Measurements from ENCODE around the gene BRD9.

BRD9 gene

GRCh38 chr5:852431-853401 is 39.9 kb downstream of the BRD9 start:
- Histone ChIP-seq H4K8ac (ENCODE audit: low read depth, low read length) (no peak overlapping the region), H2BK5ac (ENCODE audit: low read length) (no peak overlapping the region), H2BK15ac (ENCODE audit: low read length) (no peak overlapping the region), H3K27me3 (ENCODE audit: control insufficient read depth in 3 of 3, insufficient read depth in 3 of 3, low read depth in 1 of 3, low read length in 3 of 3) (peaks cover 0 to 2% (median 0%) of the 10 kb centered on the region in 3 experiments), H3K36me3 (replicated peaks in 1 of 2; ENCODE audit: control insufficient read depth in 2 of 2, insufficient read depth in 2 of 2, low read length in 2 of 2) (no peaks in the 10 kb centered on the region), H3K9me3 (replicated peaks in 1 of 2; ENCODE audit: control insufficient read depth in 2 of 2, insufficient read depth in 1 of 2, low read depth in 1 of 2, low read length in 2 of 2) (peaks cover 0 to 8% of the 10 kb centered on the region in 2 donors), H3K9ac (ENCODE audit: low read depth, low read length, poor library complexity) (no peak overlapping the region), H3K14ac (ENCODE audit: low read length) (peak overlapping the region; percentile 97), H3K4ac (ENCODE audit: low read length) (no peak overlapping the region), H3K4me2 (ENCODE audit: insufficient read depth, low read length, poor library complexity, severe bottlenecking) (no peak overlapping the region), H3K23ac (ENCODE audit: low read depth, low read length, poor library complexity) (peak overlapping the region; percentile 17), H3K4me1 (ENCODE audit: control insufficient read depth in 2 of 2, insufficient read depth in 1 of 2, low read depth in 1 of 2, low read length in 2 of 2) (peaks cover 23 to 25% of the 10 kb centered on the region in 2 donors), H2AFZ (ENCODE audit: low read length) (no peak overlapping the region), H3K4me3 (ENCODE audit: low read length in 2 of 2) (no peak overlapping the region), H2BK12ac (ENCODE audit: low read length) (peak overlapping the region; percentile 84), H3K79me1 (ENCODE audit: low read depth, low read length) (peaks cover 2% of the 10 kb centered on the region), H4K91ac (ENCODE audit: low read depth, low read length, poor library complexity) (no peak overlapping the region), H2BK120ac (ENCODE audit: low read depth, low read length) (no peak overlapping the region), H3K27ac (replicated peaks; ENCODE audit: low read length) (no peak overlapping the region), H2AK5ac (ENCODE audit: low read depth, low read length) (no peak overlapping the region), H3K18ac (ENCODE audit: low read length) (peak overlapping the region; percentile 11)
- no peak for DNase-seq (ENCODE audit: low spot score)
- WGBS, 2 donors (ENCODE audit: extremely low coverage in 2 of 2, insufficient read length in 2 of 2, insufficient replicate concordance in 1 of 2): no CpG with 5 or more reads among the region's 55 CpGs

- Histone ChIP-seq H2AK5ac (ENCODE audit: low read depth, low read length) (no peak overlapping the region), H2BK5ac (ENCODE audit: low read length) (no peak overlapping the region), H3K4me3 (ENCODE audit: low read length in 2 of 2) (no peak overlapping the region), H3K27me3 (ENCODE audit: control insufficient read depth in 3 of 3, insufficient read depth in 3 of 3, low read depth in 1 of 3, low read length in 3 of 3) (peaks cover 0 to 2% (median 0%) of the 10 kb centered on the region in 3 experiments), H4K91ac (ENCODE audit: low read depth, low read length, poor library complexity) (no peak overlapping the region), H3K4ac (ENCODE audit: low read length) (no peak overlapping the region), H3K4me2 (ENCODE audit: insufficient read depth, low read length, poor library complexity, severe bottlenecking) (no peak overlapping the region), H4K8ac (ENCODE audit: low read depth, low read length) (no peak overlapping the region), H2BK120ac (ENCODE audit: low read depth, low read length) (no peak overlapping the region), H2BK12ac (ENCODE audit: low read length) (no peak overlapping the region), H3K18ac (ENCODE audit: low read length) (no peak overlapping the region), H3K4me1 (ENCODE audit: control insufficient read depth in 2 of 2, insufficient read depth in 1 of 2, low read depth in 1 of 2, low read length in 2 of 2) (peaks cover 23 to 25% of the 10 kb centered on the region in 2 donors), H3K36me3 (replicated peaks in 1 of 2; ENCODE audit: control insufficient read depth in 2 of 2, insufficient read depth in 2 of 2, low read length in 2 of 2) (no peaks in the 10 kb centered on the region), H2BK15ac (ENCODE audit: low read length) (no peak overlapping the region), H3K9me3 (replicated peaks in 1 of 2; ENCODE audit: control insufficient read depth in 2 of 2, insufficient read depth in 1 of 2, low read depth in 1 of 2, low read length in 2 of 2) (peaks cover 0 to 8% of the 10 kb centered on the region in 2 donors), H3K23ac (ENCODE audit: low read depth, low read length, poor library complexity) (no peak overlapping the region), H3K9ac (ENCODE audit: low read depth, low read length, poor library complexity) (no peak overlapping the region), H3K79me1 (ENCODE audit: low read depth, low read length) (peaks cover 2% of the 10 kb centered on the region), H2AFZ (ENCODE audit: low read length) (no peak overlapping the region), H3K27ac (replicated peaks; ENCODE audit: low read length) (no peak overlapping the region), H3K14ac (ENCODE audit: low read length) (no peak overlapping the region)
- DNase-seq (ENCODE audit: low spot score): no peak
- WGBS, 2 donors (ENCODE audit: extremely low coverage in 2 of 2, insufficient read length in 2 of 2, insufficient replicate concordance in 1 of 2): no CpG with 5 or more reads among the region's 5 CpGs
These were observed 40.6 kb downstream of the BRD9 start for GRCh38 chr5:852018-852417.

DNA sequence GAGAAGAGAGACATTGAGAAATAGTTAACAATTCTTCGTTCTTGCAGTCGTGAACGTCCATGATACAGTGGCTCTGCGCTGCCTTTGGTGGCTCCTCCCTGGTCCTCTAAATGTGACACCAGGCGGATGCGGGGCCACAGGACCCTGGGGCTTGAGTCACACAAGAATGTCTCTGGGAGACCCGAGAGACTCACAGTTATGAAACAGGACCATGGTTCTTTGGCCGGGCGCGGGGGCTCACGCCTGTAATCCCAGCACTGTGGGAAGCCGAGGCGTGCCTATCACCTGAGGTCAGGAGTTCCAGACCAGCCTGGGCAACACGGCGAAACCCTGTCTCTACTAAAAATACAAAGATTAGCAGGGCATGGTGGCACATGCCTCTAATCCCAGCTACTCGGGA is 41.0 kb downstream of the BRD9 start:
- H2BK12ac ChIP-seq (ENCODE audit: low read length): no peak overlapping the region
- no peak overlapping the region for H3K14ac ChIP-seq (ENCODE audit: low read length)
- H2BK120ac ChIP-seq (ENCODE audit: low read depth, low read length): no peak overlapping the region
- no peaks in the 10 kb centered on the region for H3K27me3 ChIP-seq (ENCODE audit: control insufficient read depth in 3 of 3, insufficient read depth in 3 of 3, low read depth in 1 of 3, low read length in 3 of 3)
- DNase-seq (ENCODE audit: low spot score): no peak
- H4K8ac ChIP-seq (ENCODE audit: low read depth, low read length): no peak overlapping the region
- no peak overlapping the region for H3K9ac ChIP-seq (ENCODE audit: low read depth, low read length, poor library complexity)
- no peak overlapping the region for H4K91ac ChIP-seq (ENCODE audit: low read depth, low read length, poor library complexity)
- no peak overlapping the region for H3K23ac ChIP-seq (ENCODE audit: low read depth, low read length, poor library complexity)
- H3K4me3 ChIP-seq (ENCODE audit: low read length in 2 of 2): no peak overlapping the region
- H3K18ac ChIP-seq (ENCODE audit: low read length): peak overlapping the region; percentile 57
- H3K79me1 ChIP-seq (ENCODE audit: low read depth, low read length): peaks cover 2% of the 10 kb centered on the region
- H3K27ac ChIP-seq (replicated peaks; ENCODE audit: low read length): no peak overlapping the region
- no CpG with 5 or more reads among the region's 16 CpGs for WGBS, 2 donors (ENCODE audit: extremely low coverage in 2 of 2, insufficient read length in 2 of 2, insufficient replicate concordance in 1 of 2)
- H3K4me1 ChIP-seq (ENCODE audit: control insufficient read depth in 2 of 2, insufficient read depth in 1 of 2, low read depth in 1 of 2, low read length in 2 of 2): peaks cover 22 to 23% of the 10 kb centered on the region in 2 donors
- peaks cover 0 to 5% of the 10 kb centered on the region in 2 donors for H3K9me3 ChIP-seq (replicated peaks in 1 of 2; ENCODE audit: control insufficient read depth in 2 of 2, insufficient read depth in 1 of 2, low read depth in 1 of 2, low read length in 2 of 2)
- no peak overlapping the region for H2AFZ ChIP-seq (ENCODE audit: low read length)
- H2BK5ac ChIP-seq (ENCODE audit: low read length): no peak overlapping the region
- no peak overlapping the region for H2BK15ac ChIP-seq (ENCODE audit: low read length)
- no peaks in the 10 kb centered on the region for H3K36me3 ChIP-seq (replicated peaks in 1 of 2; ENCODE audit: control insufficient read depth in 2 of 2, insufficient read depth in 2 of 2, low read length in 2 of 2)
- no peak overlapping the region for H3K4ac ChIP-seq (ENCODE audit: low read length)
- H2AK5ac ChIP-seq (ENCODE audit: low read depth, low read length): no peak overlapping the region
- H3K4me2 ChIP-seq (ENCODE audit: insufficient read depth, low read length, poor library complexity, severe bottlenecking): no peak overlapping the region

DNA sequence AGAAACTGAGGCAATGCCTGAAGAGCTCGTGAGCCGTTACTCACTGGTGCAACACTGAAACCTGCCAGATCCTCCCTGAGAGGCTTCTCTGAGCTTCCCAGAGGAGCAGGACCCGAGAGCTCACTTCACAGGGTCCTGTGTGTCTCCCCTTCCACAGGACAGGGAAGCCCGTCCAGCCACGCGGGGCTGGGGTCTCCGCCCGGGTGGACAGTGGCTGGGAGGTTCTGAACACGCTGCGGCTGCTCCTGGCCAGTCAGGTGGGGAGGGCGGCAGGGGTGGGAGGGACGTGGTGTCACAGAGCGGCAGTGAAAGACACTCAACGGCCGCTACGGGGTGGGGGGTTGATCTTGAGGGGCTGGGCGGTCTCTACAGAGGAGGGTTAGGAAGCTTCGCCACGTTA is 41.5 kb downstream of the BRD9 start:
- no peak overlapping the region for H3K4me3 ChIP-seq (ENCODE audit: low read length in 2 of 2)
- peak overlapping the region; percentile 90 for H3K14ac ChIP-seq (ENCODE audit: low read length)
- H2BK120ac ChIP-seq (ENCODE audit: low read depth, low read length): no peak overlapping the region
- no peak overlapping the region for H3K27ac ChIP-seq (replicated peaks; ENCODE audit: low read length)
- peaks cover 2% of the 10 kb centered on the region for H3K79me1 ChIP-seq (ENCODE audit: low read depth, low read length)
- no CpG with 5 or more reads among the region's 19 CpGs for WGBS, 2 donors (ENCODE audit: extremely low coverage in 2 of 2, insufficient read length in 2 of 2, insufficient replicate concordance in 1 of 2)
- H2AK5ac ChIP-seq (ENCODE audit: low read depth, low read length): peak overlapping the region; percentile 87
- peaks cover 0 to 1% of the 10 kb centered on the region in 2 donors for H3K9me3 ChIP-seq (replicated peaks in 1 of 2; ENCODE audit: control insufficient read depth in 2 of 2, insufficient read depth in 1 of 2, low read depth in 1 of 2, low read length in 2 of 2)
- no peaks in the 10 kb centered on the region for H3K27me3 ChIP-seq (ENCODE audit: control insufficient read depth in 3 of 3, insufficient read depth in 3 of 3, low read depth in 1 of 3, low read length in 3 of 3)
- H2BK5ac ChIP-seq (ENCODE audit: low read length): peak overlapping the region; percentile 39
- H4K91ac ChIP-seq (ENCODE audit: low read depth, low read length, poor library complexity): no peak overlapping the region
- H3K36me3 ChIP-seq (replicated peaks in 1 of 2; ENCODE audit: control insufficient read depth in 2 of 2, insufficient read depth in 2 of 2, low read length in 2 of 2): no peaks in the 10 kb centered on the region
- H3K18ac ChIP-seq (ENCODE audit: low read length): peak overlapping the region; percentile 59
- peak overlapping the region; percentile 78 for H2BK15ac ChIP-seq (ENCODE audit: low read length)
- H3K23ac ChIP-seq (ENCODE audit: low read depth, low read length, poor library complexity): peak overlapping the region; percentile 91
- no peak overlapping the region for H2AFZ ChIP-seq (ENCODE audit: low read length)
- H4K8ac ChIP-seq (ENCODE audit: low read depth, low read length): no peak overlapping the region
- DNase-seq (ENCODE audit: low spot score): no peak
- peak overlapping the region; percentile 73 for H2BK12ac ChIP-seq (ENCODE audit: low read length)
- H3K9ac ChIP-seq (ENCODE audit: low read depth, low read length, poor library complexity): peak overlapping the region; percentile 44
- peaks cover 20 to 23% of the 10 kb centered on the region in 2 donors for H3K4me1 ChIP-seq (ENCODE audit: control insufficient read depth in 2 of 2, insufficient read depth in 1 of 2, low read depth in 1 of 2, low read length in 2 of 2)
- no peak overlapping the region for H3K4me2 ChIP-seq (ENCODE audit: insufficient read depth, low read length, poor library complexity, severe bottlenecking)
- no peak overlapping the region for H3K4ac ChIP-seq (ENCODE audit: low read length)
